Ishikawa (cell line): ENCODE results near the gene SDC4.

Experiments
- CEBPB ChIP-seq: IDR thresholded peaks from 2 replicates; pipeline ENCODE4 v1.6.1; 2012
- CREB1 ChIP-seq: IDR thresholded peaks from 2 replicates; pipeline ENCODE4 v1.6.1; 2012; ENCODE audit warnings: low read depth
- EGR1 ChIP-seq: IDR thresholded peaks from 2 replicates; pipeline ENCODE4 v1.6.1; 2012
- EP300 ChIP-seq: IDR thresholded peaks from 2 replicates; pipeline ENCODE4 v1.6.1; 2012; ENCODE audit warnings: borderline replicate concordance
- FOXM1 ChIP-seq: IDR thresholded peaks from 2 replicates; pipeline ENCODE4 v1.6.1; 2012; ENCODE audit warnings: low read depth, borderline replicate concordance
- MAX ChIP-seq: IDR thresholded peaks from 2 replicates; pipeline ENCODE4 v1.6.1; 2012
- NFIC ChIP-seq: IDR thresholded peaks from 2 replicates; pipeline ENCODE4 v1.6.1; 2012
- RAD21 ChIP-seq: IDR thresholded peaks from 2 replicates; pipeline ENCODE4 v1.6.1; 2012; ENCODE audit warnings: low read depth
- REST ChIP-seq: IDR thresholded peaks from 2 replicates; pipeline ENCODE4 v1.6.1; 2012; ENCODE audit warnings: low read depth, mild to moderate bottlenecking
- TAF1 ChIP-seq: IDR thresholded peaks from 2 replicates; pipeline ENCODE4 v1.6.1; 2012; ENCODE audit warnings: low read depth, mild to moderate bottlenecking
- TCF12 ChIP-seq: IDR thresholded peaks from 2 replicates; pipeline ENCODE4 v1.6.1; 2012; ENCODE audit warnings: low read depth
- TEAD4 ChIP-seq: IDR thresholded peaks from 2 replicates; pipeline ENCODE4 v1.6.1; 2012
- USF1 ChIP-seq: IDR thresholded peaks from 2 replicates; pipeline ENCODE4 v1.6.1; 2012
- YY1 ChIP-seq: IDR thresholded peaks from 2 replicates; pipeline ENCODE4 v1.6.1; 2012; ENCODE audit warnings: low read depth
- ZBTB7A ChIP-seq: IDR thresholded peaks from 2 replicates; pipeline ENCODE4 v1.6.1; 2012; ENCODE audit warnings: low read depth

Gene SDC4

GRCh38 chr20:45328451-45328850, 19.8 kb downstream of the SDC4 start:
- TF ChIP-seq EP300 (no peak), ZBTB7A (no peak), CREB1 (no peak), USF1 (no peak), REST (no peak), RAD21 (no peak), NFIC (no peak), CEBPB (no peak), TEAD4 (no peak), TCF12 (no peak), YY1 (no peak), TAF1 (no peak), EGR1 (no peak), FOXM1 (no peak), MAX (no peak)

GRCh38 chr20:45325371-45325770, 22.9 kb downstream of the SDC4 start:
- TF ChIP-seq EP300 (no peak), FOXM1 (no peak), NFIC (no peak), ZBTB7A (no peak)

- no peak for TF ChIP-seq RAD21
- TF ChIP-seq CREB1: no peak
- TF ChIP-seq EP300: no peak
- no peak for TF ChIP-seq TCF12
- TF ChIP-seq TAF1: no peak
- no peak for TF ChIP-seq FOXM1
- TF ChIP-seq CEBPB: no peak
- no peak for TF ChIP-seq REST
- no peak for TF ChIP-seq EGR1
- no peak for TF ChIP-seq YY1
- no peak for TF ChIP-seq USF1
- no peak for TF ChIP-seq NFIC
- no peak for TF ChIP-seq ZBTB7A
- TF ChIP-seq MAX: no peak
- no peak for TF ChIP-seq TEAD4
Observed at GRCh38 chr20:45323731-45324130, 24.5 kb downstream of the SDC4 start.

- TF ChIP-seq RAD21: peak; percentile 69
- TF ChIP-seq USF1: 0 out of 2 replicates have a peak, but pooled peaks have one; percentile 14
- TF ChIP-seq YY1: no peak
Observed at GRCh38 chr20:45322952-45323383, 25.3 kb downstream of the SDC4 start.

GRCh38 chr20:45320948-45321595, 27.2 kb downstream of the SDC4 start:
- TF ChIP-seq TCF12: no peak

- TF ChIP-seq FOXM1 (no peak), TAF1 (no peak), TCF12 (no peak), CEBPB (no peak), NFIC (no peak), YY1 (no peak), CREB1 (no peak), EGR1 (no peak), REST (no peak), ZBTB7A (no peak), RAD21 (no peak), MAX (no peak), EP300 (no peak), TEAD4 (no peak)
Observed at GRCh38 chr20:45318948-45319347, 29.3 kb downstream of the SDC4 start.
